Activated B cell treated with CpG ODN at 0.5 μM for 24 hours (primary cell): ENCODE results near the gene FAT4. TPM values are rescaled to one million over a fixed set of nuclear protein-coding genes. Genes with fewer than 3 reads are reported as not detected.

ENCODE experiments used
- ATAC-seq: fragments of 200-7000 bp; cut with Tn5 transposase; one replicate; pipeline ENCODE4 v1.10.0; 2021; ENCODE audit warnings: low read depth, mild to moderate bottlenecking, moderate library complexity
- CTCF ChIA-PET: fragments of 350-600 bp; sonication (Branson Sonifier 250); formaldehyde crosslinking; loops from one replicate; lab custom pipeline; 2021; ENCODE audit warnings: antibody characterized with exemption; lab: Charles Lee
- POLR2A ChIA-PET: fragments of 350-600 bp; sonication (Branson Sonifier 250); formaldehyde crosslinking; loops from one replicate; lab custom pipeline; 2021; ENCODE audit warnings: antibody characterized with exemption; lab: Charles Lee
- DNase-seq: peaks from one replicate; pipeline ENCODE4 v3.0.0; 2022
- H3K27ac Mint-ChIP-seq: one replicate; pipeline ENCODE4 v1.8.0; 2020; ENCODE audit warnings: mixed read lengths
- H3K27me3 Mint-ChIP-seq: one replicate; pipeline ENCODE4 v1.8.0; 2021; ENCODE audit warnings: mixed read lengths
- H3K36me3 Mint-ChIP-seq: one replicate; pipeline ENCODE4 v1.8.0; 2021; ENCODE audit warnings: low read depth, mixed read lengths
- H3K4me1 Mint-ChIP-seq: one replicate; pipeline ENCODE4 v1.8.0; 2021; ENCODE audit warnings: mixed read lengths
- H3K4me3 Mint-ChIP-seq: one replicate; pipeline ENCODE4 v1.8.0; 2020; ENCODE audit warnings: mild to moderate bottlenecking, mixed read lengths
- H3K9me3 Mint-ChIP-seq: one replicate; pipeline ENCODE4 v1.8.0; 2020; ENCODE audit warnings: mixed read lengths
- intact Hi-C: fragments of 100-400 bp; cut with micrococcal nuclease; formaldehyde crosslinking; loops from one replicate; pipeline ENCODE4 v1.15.1; 2024
- total RNA-seq: library from RNA; stranded (reverse); gene quantifications from 2 replicates; pipeline ENCODE4 v1.2.3, GENCODE V29; 2022
- TF ChIP-seq, protein P1 (sequence below): fragments of 200-600 bp; IDR thresholded peaks from one replicate; pipeline ENCODE4 v1.8.0; 2022; ENCODE audit warnings: antibody characterized with exemption, mild to moderate bottlenecking

Gene FAT4
- total RNA-seq, 1 donor from 2014 or later = not detected

DNA sequence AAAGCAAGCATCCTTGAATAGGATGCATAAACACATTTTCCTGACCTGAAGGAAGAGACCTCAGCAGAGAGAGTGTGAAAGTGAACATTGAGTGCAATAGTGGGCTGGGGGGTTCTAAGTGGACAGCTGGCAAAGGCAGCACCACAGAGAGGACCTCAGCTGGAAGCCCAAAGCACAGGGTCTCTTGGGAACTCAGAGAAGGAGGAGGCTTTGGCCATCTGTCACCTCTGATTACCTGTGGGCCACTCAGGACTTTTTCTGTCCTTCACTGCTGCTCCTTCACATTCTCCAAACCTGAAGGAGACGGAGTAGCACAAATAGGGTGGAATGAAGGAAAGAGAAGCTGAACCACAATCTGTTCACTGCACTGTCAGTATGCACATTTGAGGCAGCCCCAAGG lies 37.9 kb upstream of the FAT4 start:
- DNase-seq = no peak
- H3K27me3 Mint-ChIP-seq = no peaks in the 10 kb centered on the region
- H3K4me1 Mint-ChIP-seq = no peaks in the 10 kb centered on the region
- H3K4me3 Mint-ChIP-seq = no peak overlapping the region
- H3K9me3 Mint-ChIP-seq = no peaks in the 10 kb centered on the region
- ATAC-seq = no peak
- intact Hi-C loops = no loop called here
- TF ChIP-seq, protein P1, sequence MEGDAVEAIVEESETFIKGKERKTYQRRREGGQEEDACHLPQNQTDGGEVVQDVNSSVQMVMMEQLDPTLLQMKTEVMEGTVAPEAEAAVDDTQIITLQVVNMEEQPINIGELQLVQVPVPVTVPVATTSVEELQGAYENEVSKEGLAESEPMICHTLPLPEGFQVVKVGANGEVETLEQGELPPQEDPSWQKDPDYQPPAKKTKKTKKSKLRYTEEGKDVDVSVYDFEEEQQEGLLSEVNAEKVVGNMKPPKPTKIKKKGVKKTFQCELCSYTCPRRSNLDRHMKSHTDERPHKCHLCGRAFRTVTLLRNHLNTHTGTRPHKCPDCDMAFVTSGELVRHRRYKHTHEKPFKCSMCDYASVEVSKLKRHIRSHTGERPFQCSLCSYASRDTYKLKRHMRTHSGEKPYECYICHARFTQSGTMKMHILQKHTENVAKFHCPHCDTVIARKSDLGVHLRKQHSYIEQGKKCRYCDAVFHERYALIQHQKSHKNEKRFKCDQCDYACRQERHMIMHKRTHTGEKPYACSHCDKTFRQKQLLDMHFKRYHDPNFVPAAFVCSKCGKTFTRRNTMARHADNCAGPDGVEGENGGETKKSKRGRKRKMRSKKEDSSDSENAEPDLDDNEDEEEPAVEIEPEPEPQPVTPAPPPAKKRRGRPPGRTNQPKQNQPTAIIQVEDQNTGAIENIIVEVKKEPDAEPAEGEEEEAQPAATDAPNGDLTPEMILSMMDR = no peak
- H3K36me3 Mint-ChIP-seq = no peaks in the 10 kb centered on the region
- CTCF ChIA-PET = no interaction called here
- no peak overlapping the region for H3K27ac Mint-ChIP-seq
- POLR2A ChIA-PET = no interaction called here

DNA sequence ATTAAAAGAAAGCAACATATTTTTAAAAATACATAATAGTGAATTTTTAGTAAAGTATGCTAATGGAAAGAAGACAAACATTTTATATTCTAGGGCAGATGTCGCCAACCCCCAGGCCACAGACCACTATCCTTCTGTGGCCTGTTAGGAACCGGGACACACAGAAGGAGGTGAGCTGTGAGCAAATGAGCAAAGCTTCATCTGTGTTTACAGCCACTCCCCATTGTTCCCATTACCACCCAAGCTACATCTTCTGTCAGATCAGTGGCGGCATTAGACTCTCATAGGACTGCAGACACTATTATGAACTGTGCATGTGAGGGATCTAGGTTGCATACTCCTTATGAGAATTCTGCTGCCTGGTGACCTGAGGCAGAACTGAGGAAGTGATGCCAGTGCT lies 37.0 kb upstream of the FAT4 start:
- Mint-ChIP-seq H3K36me3 (no peaks in the 10 kb centered on the region), H3K27ac (no peak overlapping the region), H3K4me1 (no peaks in the 10 kb centered on the region), H3K27me3 (no peaks in the 10 kb centered on the region), H3K9me3 (no peaks in the 10 kb centered on the region), H3K4me3 (no peak overlapping the region)
- ATAC-seq (no peak), DNase-seq (no peak)
- intact Hi-C loops = no loop called here
- CTCF ChIA-PET = interaction anchor here (0.6 kb wide), 1 partner anchor 1026 kb away, joined by 3 read pairs; no protein-coding TSS in a partner anchor
- TF ChIP-seq, protein P1 = no peak
- POLR2A ChIA-PET = no interaction called here

DNA sequence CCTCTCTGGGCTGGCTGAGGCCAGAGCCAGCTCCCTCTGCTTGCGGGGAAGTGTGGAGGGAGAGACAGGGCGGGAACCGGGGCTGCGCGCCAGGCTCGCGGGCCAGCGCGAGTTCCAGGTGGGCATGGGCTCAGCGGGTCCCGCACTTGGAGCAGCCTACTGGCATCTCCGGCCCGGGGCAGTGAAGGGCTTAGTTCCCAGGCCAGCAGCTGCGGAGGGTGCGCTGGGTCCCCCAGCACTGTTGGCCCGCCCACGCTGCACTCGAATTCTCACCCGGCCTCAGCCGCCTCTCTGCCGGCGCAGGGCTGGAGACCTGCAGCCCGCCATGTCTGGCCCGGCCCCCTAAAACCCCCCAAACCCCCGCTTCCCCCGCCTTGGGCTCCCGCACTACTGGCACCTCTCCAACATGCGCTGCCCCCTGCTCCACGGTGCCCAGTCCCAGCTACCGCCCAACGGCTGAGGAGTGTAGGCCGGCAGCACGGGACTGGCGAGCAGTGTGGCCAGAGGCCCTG lies 33.8 kb upstream of the FAT4 start:
- Mint-ChIP-seq H3K4me3 (no peak overlapping the region), H3K9me3 (no peaks in the 10 kb centered on the region), H3K36me3 (no peaks in the 10 kb centered on the region), H3K27me3 (no peaks in the 10 kb centered on the region), H3K4me1 (no peaks in the 10 kb centered on the region), H3K27ac (no peak overlapping the region)
- TF ChIP-seq, protein P1 = no peak
- ChIA-PET CTCF (interaction anchor here (0.7 kb wide), 1 partner anchor 21 kb away, joined by 3 read pairs; no protein-coding TSS in a partner anchor), POLR2A (no interaction called here)
- DNase-seq (no peak), ATAC-seq (no peak)
- intact Hi-C loops = loop anchor here (5.0 kb wide), 1 partner anchor 1509 kb away; no protein-coding TSS in a partner anchor

DNA sequence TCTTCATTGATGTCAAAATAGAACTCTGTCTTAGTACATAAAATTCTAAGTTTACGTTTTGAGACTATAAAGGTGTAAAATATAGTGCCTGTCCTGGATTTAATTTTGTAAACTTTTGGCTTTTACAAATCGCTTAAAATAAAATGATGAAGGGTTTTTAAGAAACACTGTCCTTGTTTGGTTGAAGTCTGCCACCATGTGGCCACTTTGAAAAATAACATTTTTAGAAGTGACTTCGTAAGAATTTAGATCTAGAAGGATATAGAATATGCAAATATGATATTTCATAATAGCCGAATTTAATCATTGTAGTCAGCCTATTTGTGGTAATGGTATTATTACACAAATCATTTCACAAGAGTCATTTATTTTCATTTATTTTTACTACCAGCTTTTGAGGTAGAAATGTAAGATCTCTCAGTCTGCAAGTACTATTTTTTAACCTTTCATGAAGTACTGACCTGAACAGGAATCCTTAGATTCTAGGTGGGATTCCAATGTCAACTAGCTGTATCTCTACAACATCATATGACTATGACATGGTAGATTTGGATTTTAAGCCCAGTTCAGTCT lies 31.0 kb upstream of the FAT4 start:
- no peak overlapping the region for H3K27ac Mint-ChIP-seq
- no peaks in the 10 kb centered on the region for H3K9me3 Mint-ChIP-seq
- DNase-seq = no peak
- intact Hi-C loops = loop anchor here (5.0 kb wide), 1 partner anchor 1511 kb away; no protein-coding TSS in a partner anchor
- H3K36me3 Mint-ChIP-seq = no peaks in the 10 kb centered on the region
- no peak overlapping the region for H3K4me3 Mint-ChIP-seq
- no peak for ATAC-seq
- no peaks in the 10 kb centered on the region for H3K4me1 Mint-ChIP-seq
- TF ChIP-seq, protein P1 = no peak
- H3K27me3 Mint-ChIP-seq = no peaks in the 10 kb centered on the region
- ChIA-PET CTCF (interaction anchor here (1.2 to 3.4 kb wide), 3 partner anchors 12 to 1511 kb away, joined by 3 to 20 read pairs (median 4); no protein-coding TSS in a partner anchor), POLR2A (no interaction called here)

DNA sequence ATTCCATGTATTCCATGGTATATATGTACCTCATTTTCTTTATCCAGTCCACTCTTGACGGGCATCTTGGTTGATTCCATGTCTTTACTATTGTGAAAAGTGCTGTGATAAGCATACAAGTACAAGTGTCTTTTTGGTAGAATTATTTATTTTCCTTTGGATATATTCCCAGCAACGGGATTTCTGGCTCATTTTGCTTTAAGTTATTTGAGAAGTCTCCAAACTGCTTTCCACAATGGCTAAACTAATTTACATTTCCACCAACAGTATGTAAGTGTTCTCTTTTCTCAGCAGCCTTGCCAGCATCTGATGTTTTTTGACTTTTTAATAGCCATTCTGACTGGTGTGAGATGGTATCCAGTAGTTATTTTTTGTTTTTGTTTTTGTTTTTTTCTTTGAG lies 17.6 kb upstream of the FAT4 start:
- intact Hi-C loops = no loop called here
- Mint-ChIP-seq H3K4me1 (no peaks in the 10 kb centered on the region), H3K4me3 (no peak overlapping the region), H3K9me3 (peaks cover 4% of the 10 kb centered on the region), H3K36me3 (no peaks in the 10 kb centered on the region), H3K27me3 (no peaks in the 10 kb centered on the region), H3K27ac (no peak overlapping the region)
- POLR2A ChIA-PET = no interaction called here
- TF ChIP-seq, protein P1 = no peak
- DNase-seq = no peak
- CTCF ChIA-PET = no interaction called here
- ATAC-seq = no peak
